ENCODE data around the gene ZFP2.

ZFP2 gene

DNA sequence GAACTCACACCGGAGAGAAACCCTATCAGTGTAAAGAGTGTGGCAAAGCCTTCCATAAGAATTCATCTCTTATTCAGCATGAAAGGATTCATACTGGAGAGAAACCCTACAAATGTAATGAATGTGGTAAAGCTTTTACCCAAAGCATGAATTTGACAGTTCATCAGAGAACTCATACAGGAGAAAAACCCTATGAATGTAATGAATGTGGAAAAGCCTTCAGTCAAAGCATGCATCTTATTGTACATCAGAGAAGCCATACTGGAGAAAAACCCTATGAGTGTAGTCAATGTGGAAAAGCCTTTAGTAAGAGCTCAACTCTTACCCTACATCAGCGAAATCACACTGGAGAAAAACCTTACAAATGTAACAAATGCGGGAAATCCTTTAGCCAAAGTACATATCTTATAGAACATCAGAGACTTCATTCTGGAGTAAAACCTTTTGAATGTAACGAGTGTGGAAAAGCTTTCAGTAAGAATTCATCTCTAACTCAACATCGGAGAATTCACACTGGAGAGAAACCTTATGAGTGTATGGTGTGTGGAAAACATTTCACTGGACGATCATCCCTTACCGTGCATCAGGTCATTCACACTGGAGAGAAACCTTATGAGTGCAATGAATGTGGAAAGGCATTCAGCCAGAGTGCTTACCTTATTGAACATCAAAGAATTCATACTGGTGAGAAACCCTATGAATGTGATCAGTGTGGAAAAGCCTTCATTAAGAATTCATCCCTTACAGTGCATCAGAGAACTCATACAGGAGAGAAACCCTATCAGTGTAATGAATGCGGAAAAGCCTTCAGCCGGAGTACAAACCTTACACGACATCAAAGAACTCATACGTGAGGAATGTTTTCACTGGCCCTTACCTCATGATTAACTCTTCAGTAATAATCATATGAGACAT, 36.4 kb downstream of the ZFP2 start:
- Histone ChIP-seq H3K36me3 (peaks cover 61 to 99% (median 75%) of the 10 kb centered on the region in 11 experiments), H3K9me3 (replicated peaks in 1 of 11) (peaks cover 100% of the 10 kb centered on the region in 11 experiments), H3K9ac (no peak overlapping the region), H3K4me2 (no peak overlapping the region), H3K27me3 (no peaks in the 10 kb centered on the region), H3K4me1 (no peaks in the 10 kb centered on the region), H3K27ac (no peak overlapping the region), H4K20me1 (no peaks in the 10 kb centered on the region), H3K4me3 (peak overlapping the region in 5 of 10 experiments; percentile 5 to 36 (median 17); a peak in 4 of 20 replicates)
- TF ChIP-seq Cebpa-rat (IDR thresholded peaks at IDR 0.05), result no peak

DNA sequence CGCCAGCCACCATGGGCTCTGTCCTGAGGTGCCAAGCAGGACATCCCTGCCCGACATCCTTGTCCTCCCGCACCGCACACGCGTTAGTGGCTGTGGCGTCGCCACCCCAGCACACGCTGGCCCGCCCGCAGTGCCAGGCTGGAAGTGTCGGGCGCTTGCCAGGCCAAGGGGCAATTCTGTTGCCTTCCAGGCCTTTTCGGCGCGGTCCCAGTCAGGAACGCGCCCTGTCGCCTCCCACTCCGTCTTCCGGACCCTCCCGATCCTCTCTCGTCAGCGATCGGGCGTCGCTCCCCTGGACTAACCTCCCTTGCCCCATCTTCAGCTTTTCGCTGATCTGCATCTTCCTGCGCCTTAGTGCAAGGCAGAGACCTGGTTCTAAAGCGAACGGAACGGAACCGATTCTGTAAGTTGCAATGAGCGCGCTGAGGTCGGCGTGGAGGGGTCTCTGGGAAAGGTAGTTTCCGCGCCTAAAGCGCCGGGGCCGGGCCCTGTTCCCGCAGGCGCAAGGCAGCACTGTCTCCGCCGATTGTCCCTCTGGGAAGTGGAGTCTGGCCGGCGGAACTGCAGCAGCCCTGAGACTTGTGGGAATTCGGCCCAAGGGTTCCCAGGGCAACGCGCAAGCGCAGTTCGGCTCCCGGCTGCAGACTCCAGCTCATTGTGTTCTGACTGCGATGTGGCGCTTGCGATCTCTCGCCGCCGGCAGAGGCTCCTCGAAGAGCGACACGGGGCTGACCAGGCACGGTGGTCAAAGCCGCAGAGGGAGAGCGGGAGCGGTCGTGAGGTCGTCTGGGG, 45.1 kb downstream of the ZFP2 start, which contains the start of gene ZNF454:
Gene ZNF454 (plus strand): TSS at position 630 of the 792 bp plus-strand sequence. CDS start 1,594 bp downstream, outside the sequence.
- Histone ChIP-seq H3K9me3 (replicated peaks in 1 of 11) (peaks cover 99 to 100% (median 100%) of the 10 kb centered on the region in 11 experiments), H4K20me1 (no peaks in the 10 kb centered on the region), H3K27me3 (no peaks in the 10 kb centered on the region), H3K4me2 (no peak within 1 kb of the TSS), H3K4me1 (no peaks in the 10 kb centered on the region), H3K4me3 (peak within 1 kb of the TSS in 3 of 10 experiments; percentile 5 to 38 (median 14); a peak in 3 of 20 replicates), H3K9ac (no peak within 1 kb of the TSS), H3K36me3 (peaks cover 0 to 38% (median 10%) of the 10 kb centered on the region in 11 experiments; a peak in 8 of 22 replicates), H3K27ac (no peak within 1 kb of the TSS)
- no peak for TF ChIP-seq Cebpa-rat (IDR thresholded peaks at IDR 0.05)

DNA sequence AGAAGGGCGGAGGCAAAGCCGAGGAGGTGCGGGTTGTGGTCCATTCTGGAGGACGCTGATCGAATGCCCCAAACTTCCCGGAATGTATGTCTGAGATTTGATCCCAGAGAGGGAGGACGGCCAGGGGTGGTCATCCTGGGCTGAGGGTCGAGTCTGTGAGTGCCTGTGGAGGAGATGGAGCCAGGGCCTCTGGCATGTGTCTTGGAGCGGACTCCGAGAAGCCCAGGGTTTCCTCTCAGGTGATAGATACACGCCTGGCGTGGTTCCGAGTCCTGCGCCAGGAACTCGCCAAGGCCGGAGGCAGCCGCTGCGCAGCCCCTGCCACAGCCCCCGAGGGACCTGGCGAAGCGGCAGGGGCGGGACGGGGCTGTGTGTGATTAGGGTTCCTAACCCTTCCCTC, 45.6 kb downstream of the ZFP2 start:
- H3K9ac ChIP-seq, result no peak overlapping the region
- no peak overlapping the region for H3K4me2 ChIP-seq
- TF ChIP-seq Cebpa-rat (IDR thresholded peaks at IDR 0.05), result no peak
- no peaks in the 10 kb centered on the region for H3K4me1 ChIP-seq
- no peaks in the 10 kb centered on the region for H4K20me1 ChIP-seq
- H3K36me3 ChIP-seq, result peaks cover 0 to 33% (median 9%) of the 10 kb centered on the region in 11 experiments; a peak in 7 of 22 replicates
- peaks cover 99 to 100% (median 100%) of the 10 kb centered on the region in 11 experiments for H3K9me3 ChIP-seq (replicated peaks in 1 of 11)
- H3K4me3 ChIP-seq, result peak overlapping the region in 2 of 10 experiments; percentile 5 to 38; a peak in 1 of 20 replicates
- H3K27me3 ChIP-seq, result no peaks in the 10 kb centered on the region
- no peak overlapping the region for H3K27ac ChIP-seq

DNA sequence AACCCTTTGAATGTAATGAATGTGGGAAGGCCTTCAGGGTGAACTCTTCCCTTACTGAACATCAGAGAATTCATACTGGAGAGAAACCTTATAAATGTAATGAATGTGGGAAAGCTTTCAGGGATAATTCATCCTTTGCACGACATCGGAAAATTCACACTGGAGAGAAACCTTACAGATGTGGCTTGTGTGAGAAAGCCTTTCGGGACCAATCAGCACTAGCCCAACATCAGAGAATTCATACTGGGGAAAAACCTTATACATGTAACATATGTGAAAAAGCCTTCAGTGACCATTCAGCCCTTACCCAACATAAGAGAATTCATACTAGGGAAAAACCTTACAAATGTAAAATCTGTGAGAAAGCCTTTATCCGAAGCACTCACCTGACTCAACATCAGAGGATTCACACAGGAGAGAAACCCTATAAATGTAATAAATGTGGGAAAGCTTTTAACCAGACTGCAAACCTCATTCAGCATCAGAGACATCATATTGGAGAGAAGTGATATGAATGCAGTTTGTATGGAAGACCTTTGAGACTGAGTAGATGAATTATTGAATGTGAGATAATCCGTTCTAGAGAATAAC, 69.8 kb downstream of the ZFP2 start:
- Histone ChIP-seq H3K36me3 (peaks cover 0 to 30% (median 8%) of the 10 kb centered on the region in 11 experiments; a peak in 9 of 22 replicates), H3K4me1 (no peaks in the 10 kb centered on the region), H3K27me3 (no peaks in the 10 kb centered on the region), H3K9me3 (replicated peaks in 1 of 11) (peaks cover 99 to 100% (median 100%) of the 10 kb centered on the region in 11 experiments), H3K4me3 (no peak overlapping the region; a peak in 1 of 20 replicates), H4K20me1 (no peaks in the 10 kb centered on the region), H3K4me2 (no peak overlapping the region), H3K9ac (no peak overlapping the region), H3K27ac (no peak overlapping the region)
- TF ChIP-seq Cebpa-rat (IDR thresholded peaks at IDR 0.05), result no peak

DNA sequence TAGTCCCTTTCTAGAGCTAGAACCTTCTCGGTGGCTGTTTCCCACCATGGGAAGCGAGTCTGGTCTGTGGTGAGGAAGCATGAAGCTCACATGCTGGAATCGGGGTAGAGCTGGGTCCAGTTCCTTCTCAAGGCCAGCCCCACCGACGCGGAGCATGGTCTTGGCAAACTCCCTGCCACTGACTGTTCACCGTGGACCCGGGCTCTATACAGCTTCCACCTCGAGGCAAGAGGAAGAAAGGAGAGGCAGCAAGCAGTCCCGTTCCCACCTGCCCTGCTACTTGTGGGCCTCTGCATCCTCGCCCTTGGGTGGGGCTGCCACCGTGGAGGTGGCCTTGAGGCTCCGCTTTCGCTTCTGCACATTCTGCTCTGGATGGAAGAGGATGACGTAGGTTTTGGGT, 85.7 kb downstream of the ZFP2 start:
- Histone ChIP-seq H3K36me3 (no peaks in the 10 kb centered on the region), H3K27ac (no peak overlapping the region), H3K9ac (no peak overlapping the region), H3K27me3 (no peaks in the 10 kb centered on the region), H4K20me1 (no peaks in the 10 kb centered on the region), H3K4me3 (no peak overlapping the region), H3K4me1 (no peaks in the 10 kb centered on the region), H3K4me2 (no peak overlapping the region), H3K9me3 (replicated peaks in 1 of 11) (peaks cover 96 to 100% (median 99%) of the 10 kb centered on the region in 11 experiments)
- no peak for TF ChIP-seq Cebpa-rat (IDR thresholded peaks at IDR 0.05)

Measured in BLaER1 treated with 17β-estradiol and CSF1 and Interleukin-3, amounts not matched to agents 10 nM and 100 nM (cell line).